Osteoblast (primary cell): ENCODE measurements around the gene CDK15. TPM values are rescaled to one million over a fixed set of nuclear protein-coding genes. Genes with fewer than 3 reads are reported as not detected.

Source experiments
- DNase-seq: peaks from one replicate; pipeline ENCODE4 v3.0.0; 2011; ENCODE audit warnings: low spot score, mixed read lengths; ENCODE audit not compliant: insufficient read length; ENCODE audit errors: missing footprints
- H2AFZ ChIP-seq: 2 replicates; pipeline ENCODE4 v1.6.0; 2011; ENCODE audit warnings: mild to moderate bottlenecking, low read length
- H3K27ac ChIP-seq: 2 replicates; pipeline ENCODE4 v1.5.1; 2011; ENCODE audit warnings: mild to moderate bottlenecking, low read depth, low read length, moderate library complexity
- H3K27me3 ChIP-seq: 2 replicates; pipeline ENCODE4 v1.6.0; 2012; ENCODE audit warnings: mild to moderate bottlenecking, control low read depth, inconsistent platforms, low read length, moderate library complexity; ENCODE audit not compliant: insufficient read depth
- H3K36me3 ChIP-seq: 2 replicates; pipeline ENCODE4 v1.5.1; 2011; ENCODE audit warnings: mild to moderate bottlenecking, low read length, control low read depth, moderate library complexity; ENCODE audit not compliant: insufficient read depth
- H3K4me1 ChIP-seq: 2 replicates; pipeline ENCODE4 v1.5.1; 2011; ENCODE audit warnings: mild to moderate bottlenecking, low read length, control low read depth, moderate library complexity; ENCODE audit not compliant: insufficient read depth
- H3K4me2 ChIP-seq: 2 replicates; pipeline ENCODE4 v1.6.0; 2011; ENCODE audit warnings: mild to moderate bottlenecking, low read length; ENCODE audit not compliant: insufficient read depth
- H3K4me3 ChIP-seq: fragments of 200-600 bp; sonication (generic); 3 replicates; pipeline ENCODE4 v1.5.1; 2012; ENCODE audit warnings: mild to moderate bottlenecking, low read length, inconsistent platforms; ENCODE audit not compliant: insufficient read depth
- H3K79me2 ChIP-seq: 2 replicates; pipeline ENCODE4 v1.6.0; 2012; ENCODE audit warnings: mild to moderate bottlenecking, low read length, control low read depth, inconsistent platforms; ENCODE audit not compliant: insufficient read depth
- H3K9me3 ChIP-seq: 2 replicates; pipeline ENCODE4 v1.5.1; 2011; ENCODE audit warnings: low read depth, low read length, control low read depth
- H4K20me1 ChIP-seq: 2 replicates; pipeline ENCODE4 v1.6.0; 2012; ENCODE audit warnings: mild to moderate bottlenecking, low read length, control low read depth; ENCODE audit not compliant: insufficient read depth
- CTCF ChIP-seq: IDR thresholded peaks from 2 replicates; pipeline ENCODE4 v1.5.1; 2011; ENCODE audit warnings: mild to moderate bottlenecking, low read depth, low read length, moderate library complexity; ENCODE audit errors: extremely low read depth
- total RNA-seq: library from RNA; depleted of rRNA; stranded (reverse); fragments of >200 nt; gene quantifications from 2 replicates; pipeline ENCODE4 v1.2.3, GENCODE V29; 2012

CDK15 gene
- total RNA-seq, 1 donor: 4.7 TPM

- Histone ChIP-seq H3K9me3 (no peaks in the 10 kb centered on the region), H2AFZ (no peak overlapping the region), H3K36me3 (peaks cover 13% of the 10 kb centered on the region), H3K79me2 (peaks cover 63% of the 10 kb centered on the region), H3K4me3 (no peak overlapping the region), H3K4me1 (peaks cover 18% of the 10 kb centered on the region), H4K20me1 (peaks cover 6% of the 10 kb centered on the region), H3K27me3 (no peaks in the 10 kb centered on the region), H3K27ac (no peak overlapping the region), H3K4me2 (peak overlapping the region; percentile 5)
- no peak for TF ChIP-seq CTCF
- peak; percentile 32 for DNase-seq
These were observed 36.5 kb upstream of the CDK15 start for GRCh38 chr2:201769666-201770373.

GRCh38 chr2:201773990-201774389 is 32.3 kb upstream of the CDK15 start:
- TF ChIP-seq CTCF: no peak
- Histone ChIP-seq H3K27me3 (no peaks in the 10 kb centered on the region), H3K4me2 (no peak overlapping the region), H3K27ac (no peak overlapping the region), H3K4me3 (no peak overlapping the region), H2AFZ (no peak overlapping the region), H3K4me1 (peaks cover 36% of the 10 kb centered on the region), H3K36me3 (no peaks in the 10 kb centered on the region), H3K9me3 (no peaks in the 10 kb centered on the region), H4K20me1 (peaks cover 20% of the 10 kb centered on the region), H3K79me2 (peaks cover 90% of the 10 kb centered on the region)
- no peak for DNase-seq

- Histone ChIP-seq H3K79me2 (peaks cover 95% of the 10 kb centered on the region), H3K27me3 (no peaks in the 10 kb centered on the region), H3K4me3 (no peak overlapping the region), H3K9me3 (no peaks in the 10 kb centered on the region), H2AFZ (no peak overlapping the region), H3K36me3 (no peaks in the 10 kb centered on the region), H3K4me1 (peaks cover 36% of the 10 kb centered on the region), H3K4me2 (no peak overlapping the region), H4K20me1 (peaks cover 20% of the 10 kb centered on the region), H3K27ac (no peak overlapping the region)
- no peak for DNase-seq
- no peak for TF ChIP-seq CTCF
These were observed 31.8 kb upstream of the CDK15 start for GRCh38 chr2:201774546-201774945.

- peaks cover 97% of the 10 kb centered on the region for H3K79me2 ChIP-seq
- TF ChIP-seq CTCF: no peak
- no peaks in the 10 kb centered on the region for H3K36me3 ChIP-seq
- no peak overlapping the region for H3K4me3 ChIP-seq
- no peak overlapping the region for H2AFZ ChIP-seq
- no peak for DNase-seq
- no peak overlapping the region for H3K27ac ChIP-seq
- no peaks in the 10 kb centered on the region for H3K9me3 ChIP-seq
- no peak overlapping the region for H3K4me2 ChIP-seq
- peaks cover 20% of the 10 kb centered on the region for H4K20me1 ChIP-seq
- H3K4me1 ChIP-seq: peaks cover 39% of the 10 kb centered on the region
- H3K27me3 ChIP-seq: no peaks in the 10 kb centered on the region
These were observed 31.0 kb upstream of the CDK15 start for GRCh38 chr2:201775326-201775725.
